MCF 10A (cell line): ENCODE measurements around the gene CENPM. TPM values are rescaled to one million over a fixed set of nuclear protein-coding genes. Genes with fewer than 3 reads are reported as not detected.

Experiments
- BruUV-seq: library from RNA; stranded (reverse); fragments of 400-500 nt; replicated peaks from 2 replicates; lab custom pipeline; 2021; lab: Mats Ljungman, UMichigan
- CTCF ChIA-PET: fragments of 300-600 bp; sonication (Branson Sonifier 250); formaldehyde crosslinking; extraction: SDS; loops from one replicate; lab custom pipeline; 2021; ENCODE audit warnings: antibody characterized with exemption, inconsistent platforms; lab: Yijun Ruan, JAX
- POLR2A ChIA-PET: fragments of 300-600, 350-650 bp; sonication (Branson Sonifier 250); formaldehyde crosslinking; extraction: SDS; loops from one replicate; lab custom pipeline; 2020; ENCODE audit warnings: antibody characterized with exemption, inconsistent platforms; lab: Yijun Ruan, JAX
- DNase-seq: peaks from one replicate; pipeline ENCODE4 v3.0.0-alpha.2; 2018; ENCODE audit not compliant: unreplicated experiment
- H3K27ac Mint-ChIP-seq: one replicate; pipeline ENCODE4 v1.8.0; 2022; ENCODE audit warnings: mild to moderate bottlenecking, low read depth, mixed read lengths; ENCODE audit not compliant: unreplicated experiment
- H3K27me3 Mint-ChIP-seq: one replicate; pipeline ENCODE4 v1.8.0; 2022; ENCODE audit warnings: mixed read lengths; ENCODE audit not compliant: insufficient read depth, unreplicated experiment
- H3K36me3 Mint-ChIP-seq: one replicate; pipeline ENCODE4 v1.8.0; 2022; ENCODE audit warnings: mild to moderate bottlenecking, moderate library complexity, mixed read lengths; ENCODE audit not compliant: insufficient read depth, unreplicated experiment
- H3K4me1 Mint-ChIP-seq: one replicate; pipeline ENCODE4 v1.8.0; 2022; ENCODE audit warnings: mixed read lengths; ENCODE audit not compliant: insufficient read depth, unreplicated experiment
- H3K4me3 Mint-ChIP-seq: one replicate; pipeline ENCODE4 v1.8.0; 2022; ENCODE audit warnings: mild to moderate bottlenecking, moderate library complexity, mixed read lengths; ENCODE audit not compliant: unreplicated experiment
- H3K9me3 Mint-ChIP-seq: one replicate; pipeline ENCODE4 v1.8.0; 2022; ENCODE audit warnings: mixed read lengths; ENCODE audit not compliant: unreplicated experiment
- CTCF ChIP-seq: fragments of 200-600 bp; IDR thresholded peaks from one replicate; pipeline ENCODE4 v1.8.0; 2022; ENCODE audit warnings: antibody characterized with exemption, mild to moderate bottlenecking; ENCODE audit not compliant: unreplicated experiment
- intact Hi-C: fragments of 100-400 bp; cut with micrococcal nuclease; formaldehyde crosslinking; loops from 2 replicates; pipeline ENCODE4 v1.14.1; 2022
- total RNA-seq: library from RNA; stranded (reverse); gene quantifications from 2 replicates; pipeline ENCODE4 v1.2.3, GENCODE V29; 2022

Gene CENPM
- total RNA-seq, 1 experiment from 2014 or later: 21.1 TPM

- no TSS peak for BruUV-seq
- TF ChIP-seq CTCF: no peak
- no peaks in the 10 kb centered on the region for H3K36me3 Mint-ChIP-seq
- ChIA-PET POLR2A (no interaction called here), CTCF (interaction anchor here (0.9 to 1.2 kb wide), 2 partner anchors 75 to 235 kb away, joined by 3 to 5 read pairs; no protein-coding TSS in a partner anchor)
- intact Hi-C loops: no loop called here
- H3K9me3 Mint-ChIP-seq: no peaks in the 10 kb centered on the region
- H3K4me1 Mint-ChIP-seq: no peaks in the 10 kb centered on the region
- no peak for DNase-seq
- peaks cover 9% of the 10 kb centered on the region for H3K27me3 Mint-ChIP-seq
- no peak overlapping the region for H3K4me3 Mint-ChIP-seq
- no peak overlapping the region for H3K27ac Mint-ChIP-seq
Measured at GRCh38 chr22:41932353-41932752, 14.6 kb downstream of the CENPM start.

DNA sequence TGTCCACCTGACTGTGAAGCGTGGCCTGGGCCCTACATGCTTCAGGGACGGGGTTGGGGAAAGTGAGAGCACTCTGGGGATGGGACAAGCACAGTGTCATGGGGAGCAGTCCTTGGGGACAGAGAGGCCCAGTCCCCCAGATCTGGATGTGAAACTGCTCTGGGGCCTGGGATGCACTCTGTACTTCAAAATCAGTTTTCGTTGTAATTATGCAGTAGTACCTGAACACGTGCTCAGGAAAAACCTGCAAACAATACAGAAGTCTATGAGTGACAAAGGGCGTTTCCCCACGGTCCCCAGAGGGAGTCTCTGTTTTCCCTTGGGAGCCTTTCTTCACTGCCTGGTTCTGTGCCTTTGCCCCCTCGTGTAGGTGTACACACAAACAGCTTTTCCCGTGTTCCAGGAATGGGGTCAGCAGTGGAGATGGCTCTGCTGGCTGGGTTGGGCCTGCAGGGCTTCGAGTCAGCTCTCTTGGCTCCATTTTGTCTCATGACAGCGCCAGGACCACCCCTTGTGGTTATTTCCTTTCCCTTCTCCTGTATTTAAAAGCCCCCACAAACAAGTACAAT is 15.2 kb downstream of the CENPM start:
- Mint-ChIP-seq H3K27ac (no peak overlapping the region), H3K27me3 (peaks cover 11% of the 10 kb centered on the region), H3K36me3 (no peaks in the 10 kb centered on the region), H3K9me3 (no peaks in the 10 kb centered on the region), H3K4me3 (no peak overlapping the region), H3K4me1 (no peaks in the 10 kb centered on the region)
- ChIA-PET CTCF (interaction anchor here (0.6 to 1.2 kb wide), 3 partner anchors 12 to 235 kb away, joined by 3 to 5 read pairs (median 3); no protein-coding TSS in a partner anchor), POLR2A (no interaction called here)
- TF ChIP-seq CTCF: no peak
- no peak for DNase-seq
- BruUV-seq: no TSS peak
- intact Hi-C loops: no loop called here

DNA sequence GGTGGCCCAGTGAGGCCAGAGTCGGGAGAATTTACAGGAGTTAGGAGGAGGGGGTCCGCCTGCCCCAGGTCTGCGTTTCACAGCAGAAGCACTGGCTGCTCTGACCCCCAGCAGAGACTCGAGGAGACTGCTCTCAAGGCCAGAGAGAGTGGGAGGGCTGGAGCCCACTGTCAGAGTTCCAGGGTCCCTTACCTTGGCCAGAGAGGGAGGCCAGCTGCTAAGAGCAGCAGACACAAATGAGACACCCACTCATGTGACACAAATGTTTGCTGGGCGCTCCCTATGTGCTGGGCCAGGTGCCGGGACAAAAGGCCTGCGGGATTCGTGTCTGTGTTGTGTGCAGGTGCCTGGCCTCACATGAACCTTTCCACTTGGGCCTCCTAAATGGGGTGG is 17.5 kb downstream of the CENPM start:
- TF ChIP-seq CTCF: no peak
- Mint-ChIP-seq H3K27me3 (peaks cover 11% of the 10 kb centered on the region), H3K4me1 (no peaks in the 10 kb centered on the region), H3K27ac (no peak overlapping the region), H3K9me3 (no peaks in the 10 kb centered on the region), H3K4me3 (no peak overlapping the region), H3K36me3 (no peaks in the 10 kb centered on the region)
- no peak for DNase-seq
- ChIA-PET POLR2A (no interaction called here), CTCF (no interaction called here)
- no TSS peak for BruUV-seq
- intact Hi-C loops: no loop called here

- CTCF ChIA-PET: no interaction called here
- Mint-ChIP-seq H3K27me3 (peaks cover 11% of the 10 kb centered on the region), H3K9me3 (no peaks in the 10 kb centered on the region), H3K27ac (no peak overlapping the region), H3K36me3 (no peaks in the 10 kb centered on the region), H3K4me3 (no peak overlapping the region), H3K4me1 (no peaks in the 10 kb centered on the region)
- BruUV-seq: no TSS peak
- no peak for TF ChIP-seq CTCF
- intact Hi-C loops: no loop called here
- POLR2A ChIA-PET: no interaction called here
- DNase-seq: no peak
Measured at GRCh38 chr22:41928593-41929417, 18.1 kb downstream of the CENPM start.
